Activated naive CD8-positive, alpha-beta T cell treated with anti-CD3 and anti-CD28 coated beads, Interleukin-2, amount 50 U/mL, for 16 hours (primary cell): ENCODE results near the gene MSMP.
A peak's percentile ranks its signal among the peaks of the same experiment; 100 is the strongest.

ENCODE experiments used
- DNase-seq: peaks from one replicate; pipeline ENCODE4 v3.0.0-alpha.2; 2020; ENCODE audit warnings: low read depth, low spot score

MSMP gene, protein sequence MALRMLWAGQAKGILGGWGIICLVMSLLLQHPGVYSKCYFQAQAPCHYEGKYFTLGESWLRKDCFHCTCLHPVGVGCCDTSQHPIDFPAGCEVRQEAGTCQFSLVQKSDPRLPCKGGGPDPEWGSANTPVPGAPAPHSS

DNA sequence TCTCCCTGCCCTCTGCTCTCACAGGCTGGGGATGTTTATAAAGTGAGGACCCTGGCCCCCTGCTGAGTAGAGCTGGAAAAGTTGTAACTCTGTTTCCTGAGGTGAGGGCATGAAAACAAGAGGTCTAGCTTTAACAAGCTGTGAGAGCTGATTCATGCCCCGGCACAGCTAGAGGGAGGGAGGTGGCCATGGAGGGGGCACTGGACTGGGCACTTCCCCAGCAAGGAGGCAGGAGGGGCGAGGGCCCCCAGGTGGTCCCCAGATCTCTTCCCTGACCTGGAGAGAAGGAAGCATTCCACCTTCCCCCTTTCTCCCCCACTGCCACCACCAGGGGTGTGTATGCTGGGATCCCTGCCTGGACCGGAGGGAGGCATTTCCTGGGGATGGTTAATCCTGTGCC lies at the start of gene MSMP:
MSMP (minus strand) TSS at position 13 of the 400 bp plus-strand sequence. CDS start 147 bp downstream, outside the sequence.
- no peak for DNase-seq

DNA sequence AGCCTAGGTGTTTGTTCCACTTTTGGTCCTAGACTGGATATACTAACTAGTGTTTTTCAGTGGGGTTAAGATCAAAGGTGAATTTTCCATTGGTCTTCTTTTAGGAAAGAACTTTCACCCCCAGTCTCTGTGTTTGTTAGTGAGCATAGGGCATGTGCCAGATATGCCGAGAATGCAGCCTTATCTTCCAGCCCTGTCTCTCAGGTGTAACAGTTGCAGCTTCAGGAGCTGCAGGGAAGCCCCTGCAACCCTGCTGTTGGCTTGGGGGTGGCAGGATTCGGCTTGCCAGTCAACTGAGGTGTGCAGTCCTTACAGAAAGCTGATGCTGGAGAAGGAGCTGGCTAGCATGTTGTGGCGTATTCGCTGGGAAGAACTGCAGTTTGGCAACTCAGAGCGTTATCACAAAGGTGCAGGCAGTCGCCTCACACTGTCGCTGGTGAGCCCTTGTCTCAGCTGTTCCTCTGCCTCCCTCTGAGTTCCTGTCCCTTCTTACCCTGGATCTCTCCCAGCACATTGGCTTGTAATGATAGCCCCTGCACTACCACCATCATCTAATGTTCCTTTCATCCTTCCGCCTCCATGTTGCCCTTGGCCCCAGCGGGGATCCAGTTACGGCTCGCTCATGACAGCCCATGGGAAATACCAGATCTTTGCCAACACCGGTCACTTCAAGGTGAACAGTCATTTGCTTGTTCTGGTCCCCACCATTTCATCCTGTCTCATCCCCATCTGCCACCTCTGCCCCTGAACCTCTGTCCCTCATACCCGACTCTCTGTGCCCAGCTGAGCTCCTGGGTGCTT lies 47.5 kb upstream of the MSMP start:
- DNase-seq: no peak

DNA sequence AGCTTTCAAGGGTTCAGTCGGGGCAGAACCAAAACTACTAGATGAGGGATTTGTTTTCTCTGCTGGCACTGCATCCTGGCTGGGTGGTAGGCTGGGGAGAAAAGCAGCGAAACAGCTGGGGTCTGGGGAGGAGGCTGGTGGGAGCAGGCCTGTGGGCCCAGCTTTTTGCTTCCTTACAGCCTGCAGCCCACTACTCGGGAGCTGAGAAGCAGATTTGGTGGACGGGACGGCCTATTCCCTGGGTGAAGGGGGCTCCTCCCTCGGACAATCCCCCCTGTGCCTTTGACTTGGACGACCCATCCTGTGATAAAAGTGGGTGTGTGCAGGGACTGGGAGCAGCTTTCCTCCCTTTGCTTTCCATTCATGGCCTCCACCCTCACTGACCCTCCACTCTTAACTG lies 46.5 kb upstream of the MSMP start:
- no peak for DNase-seq

DNA sequence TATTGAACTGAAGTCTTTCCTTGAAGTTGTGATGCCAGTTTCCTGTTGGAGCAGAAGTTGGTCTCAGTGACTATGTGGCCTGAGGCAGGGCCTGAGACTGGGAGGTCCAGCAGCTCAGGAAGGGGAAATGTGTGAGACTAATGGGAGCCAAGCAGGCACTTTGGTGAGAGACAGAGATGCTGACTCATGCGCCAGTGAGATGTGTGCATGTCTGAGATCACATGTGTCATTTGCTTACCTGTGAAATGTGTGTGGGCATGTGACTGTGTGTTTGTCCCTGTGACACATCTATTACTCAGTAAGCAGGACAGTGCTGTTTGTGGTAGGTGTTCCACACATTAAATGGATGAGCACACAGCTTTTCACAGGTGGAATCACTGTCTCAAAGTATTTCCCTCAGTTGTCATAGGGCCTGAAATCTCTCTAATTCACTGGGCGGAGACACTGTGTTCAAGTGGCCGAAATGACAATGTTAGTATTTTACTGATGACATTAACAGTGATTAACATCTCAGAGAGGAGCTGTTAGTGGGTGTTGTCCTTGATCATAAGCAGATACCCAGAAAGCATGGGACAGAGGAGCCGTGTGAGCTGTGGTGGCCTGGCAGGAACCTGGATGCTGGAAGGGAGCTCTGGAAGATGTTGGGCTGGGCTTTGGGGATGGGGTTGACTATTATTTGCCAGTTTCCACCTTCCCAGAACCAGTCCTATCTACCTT lies 44.7 kb upstream of the MSMP start:
- DNase-seq: no peak

DNA sequence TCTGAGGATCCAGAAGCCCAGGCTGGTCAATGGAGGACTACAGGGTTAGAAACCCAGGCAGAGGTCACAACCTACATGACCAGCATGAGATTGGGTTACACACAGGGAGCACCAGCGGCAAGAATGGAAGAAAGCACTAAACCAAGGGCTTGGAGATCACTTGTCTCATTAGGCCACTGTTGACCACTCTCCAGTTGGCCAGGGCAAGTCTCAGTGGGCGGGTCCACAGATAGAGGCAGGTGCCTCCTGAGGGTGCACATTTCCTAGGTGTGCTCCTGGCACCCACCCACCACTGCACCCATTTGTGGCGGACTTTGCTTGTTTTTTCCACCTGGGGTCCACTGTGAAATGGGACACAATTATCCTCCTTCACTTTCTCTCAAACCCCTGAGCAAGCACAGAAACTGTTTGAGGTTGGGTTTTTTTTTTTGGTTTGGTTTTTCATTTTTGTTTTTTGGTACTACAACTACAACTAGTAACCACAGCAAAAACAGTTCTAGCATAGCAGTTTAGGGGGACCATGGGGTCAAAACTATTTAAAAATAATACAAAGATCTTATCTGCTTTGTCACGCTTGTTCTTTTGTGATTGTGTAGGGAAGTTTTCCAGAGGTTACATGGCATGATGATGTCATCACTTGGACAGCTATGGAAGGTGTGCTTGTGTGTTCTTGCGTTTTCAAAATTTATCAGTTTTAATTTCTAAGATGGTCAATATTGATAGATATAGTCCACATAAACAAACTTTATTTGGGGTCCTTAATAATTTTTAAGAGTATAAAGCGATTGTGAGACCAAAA lies 43.4 kb upstream of the MSMP start:
- no peak for DNase-seq

DNA sequence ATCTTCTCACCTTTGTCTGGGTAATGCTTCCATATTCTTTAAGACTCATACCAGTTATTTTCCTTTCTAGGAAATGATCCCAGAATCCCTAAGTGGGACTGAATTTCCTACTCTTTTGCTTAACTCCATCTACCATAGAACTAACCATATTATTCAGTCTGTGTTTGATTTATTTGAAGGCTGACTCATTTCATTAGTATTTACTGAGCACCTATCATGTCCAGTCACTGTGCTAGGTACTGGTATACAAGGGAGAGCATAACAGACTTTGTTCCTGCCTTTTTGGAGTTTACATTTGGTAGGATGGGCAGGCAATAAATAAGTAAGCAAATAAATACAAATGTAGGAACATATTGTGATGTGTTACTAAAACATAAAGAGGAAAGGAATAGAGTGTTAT lies 41.6 kb upstream of the MSMP start:
- DNase-seq: no peak

DNA sequence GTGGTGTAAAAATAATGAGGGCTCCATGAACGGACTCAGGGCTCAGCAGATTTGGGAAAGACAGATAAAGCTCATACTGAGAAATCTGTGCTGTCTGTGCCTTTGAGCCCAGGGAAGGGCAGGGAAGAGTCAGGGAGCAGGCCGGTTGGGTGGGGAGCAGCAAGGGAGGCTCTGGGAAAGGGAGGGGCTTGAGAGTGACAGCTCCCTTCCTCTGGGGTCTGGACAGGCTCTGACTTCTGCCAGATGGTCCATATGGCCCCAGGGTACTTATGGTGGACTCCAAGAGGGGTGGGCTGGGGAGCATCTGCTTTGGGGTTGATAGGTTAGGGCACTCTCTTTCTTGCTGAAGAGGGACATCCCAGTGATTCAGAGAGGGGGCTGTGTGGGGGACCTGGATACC lies 39.4 kb upstream of the MSMP start:
- DNase-seq: no peak

DNA sequence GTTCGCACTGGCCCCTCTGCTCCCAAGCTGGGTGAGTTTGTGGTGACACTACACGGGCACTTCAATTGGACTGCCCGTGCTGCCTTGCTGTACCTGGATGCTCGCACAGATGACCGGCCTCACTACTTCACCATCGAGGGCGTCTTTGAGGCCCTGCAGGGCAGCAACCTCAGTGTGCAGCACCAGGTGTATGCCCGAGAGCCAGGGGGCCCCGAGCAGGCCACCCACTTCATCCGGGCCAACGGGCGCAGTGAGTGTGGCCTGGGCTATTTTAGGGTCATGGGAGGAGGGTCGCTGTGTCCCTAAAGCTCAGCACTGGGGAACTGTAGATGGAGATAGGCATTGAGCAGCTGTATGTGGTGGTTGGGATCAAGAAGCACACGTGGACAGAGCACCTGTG lies 38.8 kb upstream of the MSMP start:
- DNase-seq: no peak

DNA sequence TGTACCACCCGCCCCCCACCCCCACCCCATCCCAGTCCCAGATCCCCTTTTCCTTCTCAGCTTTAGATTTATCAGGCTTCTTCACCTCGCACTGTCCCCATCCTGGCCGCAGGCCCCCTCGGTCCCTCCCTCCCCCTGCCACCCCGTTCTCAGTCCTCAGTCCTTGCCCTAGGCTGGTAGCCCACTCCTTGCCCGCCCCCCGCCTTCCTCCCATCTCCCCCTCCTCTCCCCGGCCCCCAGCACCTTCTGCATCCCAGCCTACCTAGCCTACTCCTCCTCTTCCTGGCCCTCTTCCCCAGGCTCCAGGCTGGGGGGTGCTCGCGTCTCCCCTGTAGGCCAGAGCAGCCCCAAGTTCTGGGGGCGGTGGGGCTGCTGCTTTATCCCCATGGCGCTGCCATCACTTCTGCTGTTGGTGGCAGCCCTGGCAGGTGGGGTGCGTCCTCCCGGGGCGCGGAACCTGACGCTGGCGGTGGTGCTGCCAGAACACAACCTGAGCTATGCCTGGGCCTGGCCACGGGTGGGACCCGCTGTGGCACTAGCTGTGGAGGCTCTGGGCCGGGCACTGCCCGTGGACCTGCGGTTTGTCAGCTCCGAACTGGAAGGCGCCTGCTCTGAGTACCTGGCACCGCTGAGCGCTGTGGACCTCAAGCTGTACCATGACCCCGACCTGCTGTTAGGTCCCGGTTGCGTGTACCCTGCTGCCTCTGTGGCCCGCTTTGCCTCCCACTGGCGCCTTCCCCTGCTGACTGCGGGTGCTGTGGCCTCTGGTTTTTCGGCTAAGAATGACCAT lies 38.1 kb upstream of the MSMP start:
- DNase-seq: no peak

DNA sequence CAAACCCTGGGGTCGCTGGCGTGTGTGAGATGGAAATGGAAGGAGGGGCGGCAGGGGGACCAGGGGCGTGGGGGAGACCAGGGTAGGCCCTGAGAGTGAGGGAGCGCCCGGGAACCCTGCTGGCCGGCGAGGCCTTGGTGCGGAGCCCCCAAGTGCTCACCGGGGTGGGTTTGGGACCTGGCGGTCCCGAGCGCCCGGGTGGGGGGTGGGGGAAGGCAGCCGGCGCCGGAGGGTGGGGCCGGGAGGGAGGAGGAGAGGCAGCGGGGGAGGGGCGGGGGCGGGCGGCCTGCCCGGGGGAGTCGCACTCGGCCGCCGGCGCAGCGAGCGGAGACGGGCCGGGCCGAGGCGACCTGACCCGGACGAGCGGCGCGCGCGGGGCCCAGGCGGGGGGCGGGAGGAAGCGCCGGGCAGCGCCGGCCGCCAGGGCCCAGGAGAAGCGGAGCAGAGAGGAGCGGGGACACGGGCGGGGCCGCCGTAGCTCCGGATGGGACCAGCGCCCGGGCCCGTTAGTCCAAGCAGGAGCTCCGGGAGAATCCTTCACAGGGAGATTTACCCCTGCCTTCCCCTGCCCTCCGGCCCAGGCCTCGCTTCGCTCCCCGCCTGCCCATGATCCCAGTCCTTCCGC lies 37.3 kb upstream of the MSMP start, which contains the start of gene NPR2:
NPR2 (plus strand) TSS at position 295 of the 625 bp plus-strand sequence. CDS start 818 bp downstream, outside the sequence.
- DNase-seq: no peak

DNA sequence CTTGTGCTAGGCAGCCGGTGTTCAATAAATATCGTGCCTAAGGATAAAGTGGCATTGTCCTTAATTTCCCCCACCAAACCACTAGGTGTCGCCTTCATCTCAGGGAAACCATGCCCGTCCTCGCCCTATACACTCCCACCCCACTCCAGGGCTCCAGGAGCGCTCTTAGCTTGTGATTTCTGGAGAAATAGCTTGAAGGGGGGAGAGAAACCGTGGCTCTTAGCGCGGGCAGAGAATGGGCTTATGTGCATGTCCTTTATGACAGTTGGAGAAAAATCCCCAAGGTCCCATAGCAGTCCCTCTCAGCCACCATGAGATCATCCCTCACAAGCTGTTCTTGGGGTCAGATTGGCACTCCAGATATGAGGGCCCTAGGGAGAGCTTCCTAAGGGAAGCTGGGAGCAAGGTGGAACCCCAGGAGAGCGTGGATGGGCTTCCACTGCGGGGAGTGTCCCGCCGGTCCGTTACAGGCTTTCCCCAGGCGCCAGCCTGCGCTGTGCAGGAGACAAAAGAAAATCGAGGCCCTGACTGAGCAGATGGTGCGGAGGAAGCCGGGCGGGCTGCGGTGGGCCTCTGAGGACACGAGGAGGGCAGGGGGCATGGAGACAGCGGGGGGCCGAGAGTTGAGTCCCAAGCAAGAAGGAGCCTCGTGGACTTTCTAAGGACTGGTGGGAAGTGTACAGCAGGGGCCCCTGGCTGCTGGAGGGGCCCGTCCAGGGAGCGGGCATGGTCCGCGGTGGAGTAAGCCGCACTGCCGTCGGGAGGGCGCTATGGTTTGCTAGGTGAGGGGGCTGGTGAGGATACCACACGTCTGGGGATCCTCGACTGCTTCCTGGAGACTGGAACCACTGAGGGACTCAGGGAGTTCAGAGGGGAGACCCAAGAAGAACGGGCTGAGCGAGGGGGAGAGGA lies 36.6 kb upstream of the MSMP start:
- DNase-seq: peak; percentile 21

DNA sequence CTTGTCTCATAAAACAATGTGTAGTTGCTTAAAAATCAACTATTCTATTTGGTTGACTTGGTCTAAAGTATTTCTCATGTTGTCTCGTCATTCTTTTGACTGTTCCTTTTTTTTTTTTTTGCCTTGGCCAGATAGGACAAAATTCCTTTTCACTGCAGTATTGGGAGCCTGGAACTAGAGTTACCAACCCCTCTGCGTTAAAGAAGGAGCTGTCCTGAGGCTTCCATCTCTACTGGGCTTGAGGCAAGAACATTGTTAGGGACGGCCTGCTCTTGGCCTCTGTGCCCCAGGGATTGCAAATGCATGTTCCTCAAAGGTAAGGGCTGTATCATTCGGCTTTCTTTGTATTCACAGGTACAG lies 35.9 kb upstream of the MSMP start:
- no peak for DNase-seq

DNA sequence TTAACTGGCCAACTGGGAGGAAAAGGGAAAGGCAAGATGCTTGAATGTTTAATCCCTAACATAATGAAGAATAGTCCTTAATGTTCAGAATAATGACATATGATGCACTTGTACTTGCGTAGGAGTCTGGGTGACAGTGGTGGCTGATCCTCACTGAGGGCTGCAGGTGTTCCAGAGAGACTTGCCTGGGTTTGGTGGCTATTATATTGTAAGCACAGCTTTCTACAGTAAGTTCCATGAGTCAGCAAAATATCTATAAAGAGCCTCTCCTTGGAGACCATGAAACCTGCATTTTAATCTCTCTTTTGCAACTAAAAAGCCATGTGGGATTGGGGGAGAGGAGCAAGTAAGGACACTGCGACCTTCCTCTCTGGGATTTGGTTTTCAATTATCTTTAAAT lies 35.5 kb upstream of the MSMP start:
- no peak for DNase-seq

DNA sequence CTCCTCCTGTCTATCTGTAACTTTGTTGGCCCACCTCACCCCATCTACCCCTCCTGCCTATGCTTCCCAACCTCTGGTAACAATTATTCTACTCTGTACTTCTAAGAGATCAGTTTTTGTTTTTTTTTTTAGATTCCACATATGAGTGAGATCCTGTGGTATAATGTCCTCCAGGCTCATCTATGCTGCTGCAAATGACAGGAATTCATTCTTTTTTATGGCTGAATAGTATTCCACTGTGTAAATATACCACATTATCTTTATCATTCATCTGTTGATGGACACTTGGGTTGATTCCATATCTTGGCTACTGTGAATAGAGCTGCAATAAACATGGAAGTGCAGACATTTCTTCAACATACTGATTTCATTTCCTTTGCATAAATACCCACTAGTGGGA lies 29.3 kb upstream of the MSMP start:
- DNase-seq: no peak

DNA sequence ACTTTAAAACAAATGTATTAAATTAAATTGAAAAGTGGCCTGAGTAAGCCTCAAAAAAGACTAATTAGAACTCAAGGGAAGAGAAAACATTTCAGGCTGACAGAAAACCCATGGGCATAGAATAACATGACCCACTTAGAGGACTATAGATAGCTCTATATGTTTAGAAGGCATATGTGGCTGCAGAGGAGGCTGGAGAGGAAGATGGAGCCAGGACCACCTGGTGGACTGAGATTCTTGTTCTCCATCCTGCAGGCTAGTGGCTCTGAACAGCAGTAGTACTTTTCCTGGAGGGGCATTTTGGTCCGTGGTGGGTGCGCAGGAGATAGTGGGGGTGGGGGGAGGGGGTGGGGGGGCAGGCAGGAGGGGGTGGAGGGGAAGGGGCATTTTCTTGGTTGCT lies 27.0 kb upstream of the MSMP start:
- no peak for DNase-seq

DNA sequence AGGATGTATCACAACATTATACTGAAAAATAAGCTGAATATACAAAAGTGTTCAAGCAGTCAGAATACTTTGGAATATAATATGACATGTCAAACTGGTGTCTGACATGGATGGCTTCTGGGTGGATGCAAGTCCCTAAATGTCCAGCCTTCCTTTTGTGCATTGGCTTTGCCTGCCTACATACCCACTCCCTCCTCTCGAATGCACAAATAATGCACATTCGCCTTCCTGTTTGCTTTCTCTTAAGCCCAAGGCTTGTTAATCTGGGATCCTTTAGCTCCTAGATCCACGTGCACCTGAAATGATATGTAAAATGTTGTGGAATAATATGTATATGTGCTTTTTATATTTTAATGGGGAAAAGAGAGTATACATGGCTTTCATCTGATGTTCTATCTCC lies 24.4 kb upstream of the MSMP start:
- DNase-seq: no peak

DNA sequence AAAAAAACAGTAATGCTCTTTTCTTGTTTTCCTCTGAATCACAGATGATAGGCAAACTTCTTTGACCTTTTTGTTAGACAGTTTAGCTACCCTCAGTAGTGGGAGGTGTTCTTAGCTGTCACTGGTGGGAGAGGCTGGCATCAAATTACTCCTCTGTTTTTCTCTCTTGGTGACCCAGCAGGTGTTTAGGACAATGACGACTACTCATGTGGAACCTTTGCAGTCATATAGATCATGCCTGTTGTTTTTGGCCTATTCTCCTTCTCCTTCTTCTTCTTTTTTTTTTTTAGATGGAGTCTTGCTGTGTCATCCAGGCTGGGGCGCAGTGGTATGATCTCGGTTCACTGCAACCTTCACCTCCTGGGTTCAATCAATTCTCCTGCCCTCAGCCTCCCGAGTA lies 21.9 kb upstream of the MSMP start:
- no peak for DNase-seq

DNA sequence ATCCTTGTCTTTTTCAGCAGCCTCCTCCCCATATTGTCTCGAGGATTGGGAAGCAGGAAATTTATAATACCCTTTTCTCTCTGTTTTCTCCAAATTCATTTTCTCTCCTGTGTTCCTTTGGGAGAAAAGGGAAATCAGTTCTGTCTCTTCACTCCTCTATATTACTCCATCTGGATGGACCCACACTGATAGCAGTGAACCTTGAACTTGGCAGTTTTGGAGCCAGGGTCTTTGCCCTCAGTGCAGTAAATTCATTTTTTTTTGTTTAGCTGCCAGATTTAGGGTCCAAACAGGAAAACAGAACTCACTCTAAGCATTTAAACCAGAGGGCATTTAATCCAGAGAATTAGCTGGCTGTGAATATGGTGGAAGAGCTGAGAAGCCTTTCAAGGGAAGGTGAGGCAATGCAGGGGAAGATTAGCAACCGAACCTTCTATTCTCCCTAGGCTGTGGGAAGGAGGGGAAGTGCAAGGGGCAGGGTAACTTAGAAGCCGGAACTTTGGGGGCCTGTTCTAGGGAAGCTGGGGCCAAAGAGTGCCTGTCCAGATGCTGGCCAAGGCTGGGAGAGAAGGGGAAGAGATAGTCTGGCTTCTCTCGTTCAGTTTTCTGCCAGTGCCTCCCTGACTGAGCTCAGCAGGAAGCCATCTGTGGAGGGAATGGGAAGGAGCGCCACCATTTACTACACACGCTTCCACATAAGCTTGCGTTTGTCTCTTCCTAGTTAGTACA lies 21.0 kb upstream of the MSMP start:
- no peak for DNase-seq

DNA sequence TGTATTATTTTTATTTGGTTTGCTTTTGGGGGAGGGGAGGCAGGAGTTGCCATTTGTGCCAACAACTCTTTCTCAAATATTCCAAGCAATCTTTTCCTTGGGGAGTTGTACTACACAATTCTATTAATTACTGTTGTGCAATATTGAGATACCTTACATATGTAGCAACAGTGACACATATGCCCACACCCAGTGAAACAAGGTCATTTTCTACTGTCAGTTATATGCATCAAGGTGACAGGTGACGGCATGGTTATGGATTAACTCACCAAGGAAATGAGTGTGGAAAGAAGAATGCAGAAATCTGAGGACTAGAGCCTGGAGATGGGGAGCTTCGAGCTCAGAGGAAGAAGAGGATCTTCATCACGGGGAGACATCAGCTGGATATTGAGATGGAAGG lies 17.9 kb upstream of the MSMP start:
- DNase-seq: no peak
